GM12892 (cell line): ENCODE data around the gene SNX32.

Experiments
- POLR2A ChIP-seq: IDR thresholded peaks from 2 replicates; pipeline ENCODE4 v1.6.1; 2011; ENCODE audit warnings: low read depth, low read length, control low read depth
- TAF1 ChIP-seq: IDR thresholded peaks from 2 replicates; pipeline ENCODE4 v1.6.1; 2011; ENCODE audit warnings: low read depth, mild to moderate bottlenecking, control low read depth, low read length, borderline replicate concordance

DNA sequence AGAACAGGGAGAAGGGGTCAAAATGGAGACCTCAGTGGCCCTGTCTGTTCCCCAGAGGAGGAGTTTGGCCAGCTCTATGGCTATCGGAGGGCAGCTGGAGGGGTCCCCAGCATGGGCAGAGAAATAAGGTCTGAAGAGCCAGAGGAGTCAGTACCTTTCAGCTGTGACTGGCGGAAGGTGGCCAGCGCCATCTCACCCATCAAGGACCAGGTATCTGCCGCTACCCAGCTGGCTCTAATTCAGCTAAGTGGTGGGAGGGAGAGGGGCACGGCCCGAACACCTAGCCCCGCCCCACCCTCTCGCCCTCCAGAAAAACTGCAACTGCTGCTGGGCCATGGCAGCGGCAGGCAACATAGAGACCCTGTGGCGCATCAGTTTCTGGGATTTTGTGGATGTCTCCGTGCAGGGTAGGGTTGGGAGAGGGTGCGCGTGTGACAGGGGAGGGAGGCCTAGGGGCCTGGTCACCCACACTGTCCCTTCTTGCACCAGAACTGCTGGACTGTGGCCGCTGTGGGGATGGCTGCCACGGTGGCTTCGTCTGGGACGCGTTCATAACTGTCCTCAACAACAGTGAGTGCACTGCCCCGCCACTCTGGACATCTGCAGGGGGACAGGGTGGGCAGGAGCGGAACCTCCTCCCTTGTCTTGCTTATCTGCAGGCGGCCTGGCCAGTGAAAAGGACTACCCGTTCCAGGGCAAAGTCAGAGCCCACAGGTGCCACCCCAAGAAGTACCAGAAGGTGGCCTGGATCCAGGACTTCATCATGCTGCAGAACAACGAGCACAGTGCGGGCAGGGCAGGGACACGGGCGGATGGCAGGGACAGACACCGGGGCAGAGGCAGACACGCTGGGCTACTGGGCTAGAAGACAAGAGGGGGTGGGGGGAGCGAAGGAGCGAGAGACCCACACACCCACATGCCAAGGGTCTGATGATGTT is 48.6 kb downstream of the SNX32 start:
- no peak for TF ChIP-seq POLR2A
- TF ChIP-seq TAF1 = no peak
